ENCODE results near the gene SPG11.
"Not testable (repeated sequence)": the region's sequence is repeated elsewhere in the genome, so short reads cannot be mapped to it uniquely, and the experiment has no call there.

The SPG11 gene

GRCh38 chr15:44565387-44566154, 97.9 kb downstream of the SPG11 start:
- no peak overlapping the region for H3K4me3 ChIP-seq (ENCODE audit: low read length)
- no peak overlapping the region for H3K27ac ChIP-seq (ENCODE audit: low read length)
- H3K4me2 ChIP-seq (ENCODE audit: low read length) = no peak overlapping the region
- H3K9me3 ChIP-seq (ENCODE audit: insufficient read depth, low read length) = peaks cover 4% of the 10 kb centered on the region; the same call in 1 of the 2 replicates
- no peaks in the 10 kb centered on the region for H3K27me3 ChIP-seq (ENCODE audit: low read depth, low read length)
- no peaks in the 10 kb centered on the region for H4K20me1 ChIP-seq (ENCODE audit: insufficient read depth, low read length)
- H2AFZ ChIP-seq (ENCODE audit: low read depth, low read length) = no peak overlapping the region
- H3K36me3 ChIP-seq (replicated peaks; ENCODE audit: low read depth, low read length) = peaks cover 59% of the 10 kb centered on the region
- no peaks in the 10 kb centered on the region for H3K79me2 ChIP-seq (ENCODE audit: low read length)
- TF ChIP-seq EZH2phosphoT487 (IDR thresholded peaks at IDR 0.05; ENCODE audit: low read depth) (no peak), CTCF (IDR thresholded peaks at IDR 0.05; ENCODE audit: low read depth, low read length) (no peak)
- no peak overlapping the region for H3K9ac ChIP-seq (ENCODE audit: low read length)
- H3K4me1 ChIP-seq (ENCODE audit: low read length) = no peaks in the 10 kb centered on the region

GRCh38 chr15:44560926-44561325, 102.5 kb downstream of the SPG11 start:
- not testable (repeated sequence) for H3K4me2 ChIP-seq (ENCODE audit: low read length); H3K9ac ChIP-seq (ENCODE audit: low read length); H3K4me3 ChIP-seq (ENCODE audit: low read length); H4K20me1 ChIP-seq (ENCODE audit: insufficient read depth, low read length); H3K27ac ChIP-seq (ENCODE audit: low read length); H3K9me3 ChIP-seq (ENCODE audit: insufficient read depth, low read length); H3K79me2 ChIP-seq (ENCODE audit: low read length); H3K4me1 ChIP-seq (ENCODE audit: low read length); H2AFZ ChIP-seq (ENCODE audit: low read depth, low read length); H3K27me3 ChIP-seq (ENCODE audit: low read depth, low read length)
- peaks cover 69% of the 10 kb centered on the region for H3K36me3 ChIP-seq (replicated peaks; ENCODE audit: low read depth, low read length)

- no peak overlapping the region for H2AFZ ChIP-seq (ENCODE audit: low read depth, low read length)
- H3K36me3 ChIP-seq (replicated peaks; ENCODE audit: low read depth, low read length) = peaks cover 57% of the 10 kb centered on the region
- H3K4me1 ChIP-seq (ENCODE audit: low read length) = peaks cover 11% of the 10 kb centered on the region
- TF ChIP-seq CTCF (IDR thresholded peaks at IDR 0.05; ENCODE audit: low read depth, low read length) (no peak), EZH2phosphoT487 (IDR thresholded peaks at IDR 0.05; ENCODE audit: low read depth) (no peak)
- no peaks in the 10 kb centered on the region for H3K27me3 ChIP-seq (ENCODE audit: low read depth, low read length)
- peaks cover 29% of the 10 kb centered on the region for H3K79me2 ChIP-seq (ENCODE audit: low read length)
- H3K9ac ChIP-seq (ENCODE audit: low read length) = no peak overlapping the region
- no peaks in the 10 kb centered on the region for H3K9me3 ChIP-seq (ENCODE audit: insufficient read depth, low read length)
- H3K27ac ChIP-seq (ENCODE audit: low read length) = no peak overlapping the region
- no peak overlapping the region for H3K4me3 ChIP-seq (ENCODE audit: low read length)
- H4K20me1 ChIP-seq (ENCODE audit: insufficient read depth, low read length) = peaks cover 8% of the 10 kb centered on the region; the same call in 1 of the 2 replicates
- H3K4me2 ChIP-seq (ENCODE audit: low read length) = no peak overlapping the region
These were observed 108.3 kb downstream of the SPG11 start for GRCh38 chr15:44554934-44555723.

GRCh38 chr15:44550734-44551133, 112.7 kb downstream of the SPG11 start:
- no peak for TF ChIP-seq CTCF (IDR thresholded peaks at IDR 0.05; ENCODE audit: low read depth, low read length)
- Histone ChIP-seq H3K36me3 (replicated peaks; ENCODE audit: low read depth, low read length) (peaks cover 43% of the 10 kb centered on the region), H2AFZ (ENCODE audit: low read depth, low read length) (no peak overlapping the region), H3K27ac (ENCODE audit: low read length) (peak overlapping the region; percentile 29; the same call in 1 of the 2 replicates), H3K27me3 (ENCODE audit: low read depth, low read length) (no peaks in the 10 kb centered on the region), H3K9ac (ENCODE audit: low read length) (no peak overlapping the region), H3K4me1 (ENCODE audit: low read length) (peaks cover 26% of the 10 kb centered on the region), H3K4me3 (ENCODE audit: low read length) (no peak overlapping the region), H3K9me3 (ENCODE audit: insufficient read depth, low read length) (no peaks in the 10 kb centered on the region), H3K79me2 (ENCODE audit: low read length) (peaks cover 68% of the 10 kb centered on the region), H3K4me2 (ENCODE audit: low read length) (peak overlapping the region; percentile 23), H4K20me1 (ENCODE audit: insufficient read depth, low read length) (peaks cover 27% of the 10 kb centered on the region)

Data from OCI-LY3 (cell line).